Activated naive CD4-positive, alpha-beta T cell treated with anti-CD3 and anti-CD28 coated beads, Interleukin-2, amount 10 ng/mL, durations not matched to agents 7 days and 5 days (primary cell): ENCODE results near the gene SIX3.

Source experiments
- CTCF ChIA-PET: fragments of 350-600 bp; sonication (Branson Sonifier 250); formaldehyde crosslinking; loops from one replicate; lab custom pipeline; 2021; ENCODE audit warnings: antibody characterized with exemption; lab: Charles Lee
- DNase-seq: peaks from one replicate; pipeline ENCODE4 v3.0.0-alpha.2; 2020
- H3K27ac Mint-ChIP-seq: one replicate; pipeline ENCODE4 v1.8.0; 2021; ENCODE audit warnings: mild to moderate bottlenecking, moderate library complexity, mixed read lengths
- H3K27me3 Mint-ChIP-seq: one replicate; pipeline ENCODE4 v1.8.0; 2021; ENCODE audit warnings: mild to moderate bottlenecking, mixed read lengths
- H3K36me3 Mint-ChIP-seq: one replicate; pipeline ENCODE4 v1.8.0; 2021; ENCODE audit warnings: mixed read lengths
- H3K4me1 Mint-ChIP-seq: one replicate; pipeline ENCODE4 v1.8.0; 2021; ENCODE audit warnings: mixed read lengths
- H3K4me3 Mint-ChIP-seq: one replicate; pipeline ENCODE4 v1.8.0; 2021; ENCODE audit warnings: mild to moderate bottlenecking, moderate library complexity, mixed read lengths
- H3K9me3 Mint-ChIP-seq: one replicate; pipeline ENCODE4 v1.8.0; 2021; ENCODE audit warnings: mixed read lengths

SIX3 gene

GRCh38 chr2:44994377-44994776 is 52.9 kb downstream of the SIX3 start:
- Mint-ChIP-seq H3K36me3 (no peaks in the 10 kb centered on the region), H3K27ac (no peak overlapping the region), H3K9me3 (no peaks in the 10 kb centered on the region), H3K27me3 (peaks cover 77% of the 10 kb centered on the region), H3K4me3 (no peak overlapping the region), H3K4me1 (no peaks in the 10 kb centered on the region)
- CTCF ChIA-PET = no interaction called here
- DNase-seq = no peak
